IMR-90 (cell line): Measurements from ENCODE around the gene EFEMP2. TPM values are rescaled to one million over a fixed set of nuclear protein-coding genes. Genes with fewer than 3 reads are reported as not detected.

ENCODE experiments used
- ATAC-seq: fragments of 200-7000 bp; cut with Tn5 transposase; 2 replicates; pipeline ENCODE4 v1.9.1; 2020; ENCODE audit warnings: low read depth, mild to moderate bottlenecking, moderate library complexity
- BruUV-seq: library from RNA; stranded (reverse); fragments of 400-500 nt; replicated peaks from 2 replicates; lab custom pipeline; 2021; lab: Mats Ljungman, UMichigan
- CTCF ChIA-PET: fragments of 300-600 bp; formaldehyde crosslinking; extraction: SDS; loops from one replicate; lab custom pipeline; 2021; ENCODE audit warnings: antibody characterized with exemption; lab: Yijun Ruan, JAX
- POLR2A ChIA-PET: fragments of 300-600 bp; sonication (Branson Sonifier 250); formaldehyde crosslinking; loops from one replicate; lab custom pipeline; 2022; ENCODE audit warnings: antibody characterized with exemption; ENCODE audit not compliant: unreplicated experiment; lab: Charles Lee
- DNase-seq: peaks from one replicate; pipeline ENCODE4 v3.0.0; 2013
- H2AFZ ChIP-seq: replicated peaks from 2 replicates; pipeline ENCODE3; 2013; ENCODE audit warnings: low read length, mild to moderate bottlenecking; ENCODE audit not compliant: poor library complexity
- H2AK5ac ChIP-seq: 2 replicates; pipeline ENCODE4 v1.6.1; 2013; ENCODE audit warnings: low read depth, low read length, inconsistent platforms
- H2AK9ac ChIP-seq: replicated peaks from 2 replicates; pipeline ENCODE3; 2013; ENCODE audit warnings: mild to moderate bottlenecking, low read depth, low read length, moderate library complexity; ENCODE audit not compliant: poor library complexity
- H2BK120ac ChIP-seq: 2 replicates; pipeline ENCODE4 v1.6.1; 2013; ENCODE audit warnings: low read depth, low read length, inconsistent platforms
- H2BK15ac ChIP-seq: 3 replicates; pipeline ENCODE4 v1.6.1; 2013; ENCODE audit warnings: low read depth, low read length, inconsistent platforms
- H2BK20ac ChIP-seq: 2 replicates; pipeline ENCODE4 v1.6.1; 2013; ENCODE audit warnings: low read depth, mild to moderate bottlenecking, inconsistent platforms, low read length, moderate library complexity
- H2BK5ac ChIP-seq: 2 replicates; pipeline ENCODE4 v1.6.1; 2013; ENCODE audit warnings: mild to moderate bottlenecking, low read depth, low read length, inconsistent platforms; ENCODE audit not compliant: poor library complexity, severe bottlenecking
- H3K14ac ChIP-seq: replicated peaks from 2 replicates; pipeline ENCODE4 v1.6.1; 2013; ENCODE audit warnings: low read depth, low read length, inconsistent platforms
- H3K18ac ChIP-seq: 2 replicates; pipeline ENCODE4 v1.6.1; 2013; ENCODE audit warnings: low read depth, low read length, control low read depth
- H3K23ac ChIP-seq: 2 replicates; pipeline ENCODE4 v1.6.1; 2013; ENCODE audit warnings: low read depth, low read length, inconsistent platforms
- H3K27ac ChIP-seq: 2 replicates; pipeline ENCODE4 v1.5.1; 2013; ENCODE audit warnings: mild to moderate bottlenecking, control low read depth, low read length; ENCODE audit not compliant: insufficient read depth
- H3K27me3 ChIP-seq: 2 replicates; pipeline ENCODE4 v1.6.1; 2013; ENCODE audit warnings: low read length; ENCODE audit not compliant: control insufficient read depth, insufficient read depth
- H3K36me3 ChIP-seq: 2 replicates; pipeline ENCODE4 v1.6.1; 2013; ENCODE audit warnings: low read length, mixed read lengths; ENCODE audit not compliant: control insufficient read depth, insufficient read depth
- H3K4ac ChIP-seq: 2 replicates; pipeline ENCODE4 v1.6.1; 2013; ENCODE audit warnings: low read depth, low read length, inconsistent platforms
- H3K4me1 ChIP-seq: 2 replicates; pipeline ENCODE4 v1.6.1; 2013; ENCODE audit warnings: low read length, mixed read lengths; ENCODE audit not compliant: control insufficient read depth, insufficient read depth
- H3K4me2 ChIP-seq: 2 replicates; pipeline ENCODE4 v1.6.1; 2013; ENCODE audit warnings: low read depth, mild to moderate bottlenecking, control low read depth, low read length, moderate library complexity
- H3K4me3 ChIP-seq: 2 replicates; pipeline ENCODE4 v1.5.1; 2013; ENCODE audit warnings: low read depth, mild to moderate bottlenecking, control low read depth, low read length, moderate library complexity; ENCODE audit not compliant: insufficient read depth
- H3K56ac ChIP-seq: 2 replicates; pipeline ENCODE4 v1.6.1; 2013; ENCODE audit warnings: low read length, inconsistent platforms; ENCODE audit not compliant: insufficient read depth; ENCODE audit errors: extremely low read depth
- H3K79me1 ChIP-seq, 2 experiments: 2 replicates each; pipeline ENCODE4 v1.6.1; 2013; ENCODE audit warnings: low read length in 2 of 2, inconsistent platforms in 1 of 2, low read depth in 1 of 2
- H3K9ac ChIP-seq: 2 replicates; pipeline ENCODE4 v1.6.1; 2013; ENCODE audit warnings: low read depth, low read length, control low read depth
- H3K9me1 ChIP-seq: 2 replicates; pipeline ENCODE4 v1.6.1; 2013; ENCODE audit warnings: low read length, inconsistent platforms; ENCODE audit not compliant: insufficient read depth
- H3K9me3 ChIP-seq: 2 replicates; pipeline ENCODE4 v1.6.1; 2013; ENCODE audit warnings: low read length; ENCODE audit not compliant: control insufficient read depth, insufficient read depth
- H4K20me1 ChIP-seq: 2 replicates; pipeline ENCODE4 v1.6.1; 2013; ENCODE audit warnings: low read length, inconsistent platforms; ENCODE audit not compliant: insufficient read depth
- H4K5ac ChIP-seq: 2 replicates; pipeline ENCODE4 v1.6.1; 2013; ENCODE audit warnings: mild to moderate bottlenecking, low read depth, low read length, control low read depth
- H4K8ac ChIP-seq, 2 experiments: 2 replicates each; pipeline ENCODE4 v1.6.1; 2013; ENCODE audit warnings: low read depth in 2 of 2, low read length in 2 of 2, control low read depth in 1 of 2, inconsistent platforms in 1 of 2
- H4K91ac ChIP-seq: 2 replicates; pipeline ENCODE4 v1.6.1; 2013; ENCODE audit warnings: low read depth, low read length, inconsistent platforms; ENCODE audit not compliant: insufficient read depth
- CHD1 ChIP-seq: IDR thresholded peaks from 2 replicates; pipeline ENCODE4 v1.6.1; 2012; ENCODE audit warnings: low read depth, low read length, improper control_type of control experiment
- FOS ChIP-seq: fragments of 150-350 bp; IDR thresholded peaks from 2 replicates; pipeline ENCODE4 v1.6.1; 2016; ENCODE audit warnings: low read depth, low read length
- MAFK ChIP-seq: IDR thresholded peaks from 2 replicates; pipeline ENCODE4 v1.6.1; 2012; ENCODE audit warnings: low read depth, low read length, improper control_type of control experiment
- MAZ ChIP-seq: IDR thresholded peaks from 2 replicates; pipeline ENCODE4 v1.6.1; 2012; ENCODE audit warnings: low read depth, mild to moderate bottlenecking, low read length, improper control_type of control experiment, moderate library complexity, borderline replicate concordance
- NFE2L2 ChIP-seq: fragments of 150-350 bp; IDR thresholded peaks from 2 replicates; pipeline ENCODE4 v1.6.1; 2016; ENCODE audit warnings: low read depth, mild to moderate bottlenecking, low read length
- WGBS, 2 experiments: methylation state at CpG; one replicate each; pipeline versions ENCODE4 v1.1.5 to v1.1.7; 2013; ENCODE audit warnings: missing lambda C conversion rate in 2 of 2; ENCODE audit not compliant: insufficient read length in 1 of 2; ENCODE audit errors: extremely low coverage in 2 of 2; 5-methylcytosine and 5-hydroxymethylcytosine counted together
- dilution Hi-C: fragments of 300-500 bp; cut with HindIII; formaldehyde crosslinking; loops from one replicate; pipeline ENCODE4 v1.14.3; 2018; ENCODE audit warnings: low sequenced_read_pairs; ENCODE audit not compliant: unreplicated experiment
- in situ Hi-C: fragments of 300-500 bp; cut with MboI; formaldehyde crosslinking; loops from 3 replicates; pipeline ENCODE4 v1.14.3; 2019; ENCODE audit warnings: low sequenced_read_pairs, inconsistent platforms, mixed read lengths
- intact Hi-C: fragments of 100-400 bp; cut with micrococcal nuclease; formaldehyde crosslinking; loops from 2 replicates; pipeline ENCODE4 v1.10.0; 2022
- polyA plus RNA-seq, 3 experiments: library from polyadenylated mRNA; depleted of rRNA; stranded (reverse); fragments of >200 nt; gene quantifications; 2 replicates each; pipeline ENCODE4 v1.2.3, GENCODE V29; 2012; ENCODE audit warnings: low replicate concordance in 1 of 3
- total RNA-seq: library from RNA; depleted of rRNA; stranded (reverse); fragments of >200 nt; gene quantifications from 2 replicates; pipeline ENCODE4 v1.2.3, GENCODE V29; 2012

The EFEMP2 gene
- total and polyA plus RNA-seq, 2 of the 4 experiments (the other 2 are of a cell fraction), result 62.7 to 431 TPM

- in situ Hi-C loops (no loop called here), intact Hi-C loops (no loop called here), dilution Hi-C loops (no loop called here)
- H3K27ac ChIP-seq, result no peak overlapping the region
- DNase-seq (no peak), ATAC-seq (no peak)
- peak overlapping the region in 1 of 2 experiments; percentile 3; a peak in 1 of 4 replicates for H4K8ac ChIP-seq
- 81% methylated on average over 12 of the region's 19 CpGs; no CpG with 5 or more reads in 1 of the 2 experiments for WGBS, 2 experiments
- no peaks in the 10 kb centered on the region for H3K27me3 ChIP-seq
- no peak overlapping the region for H4K91ac ChIP-seq
- H3K36me3 ChIP-seq, result peaks cover 77% of the 10 kb centered on the region
- no peak overlapping the region for H2BK15ac ChIP-seq
- CTCF ChIA-PET, result interaction anchor here (1.3 to 2.0 kb wide), 2 partner anchors 8 to 20 kb away, joined by 3 to 7 read pairs; partner anchors contain the start of genes FIBP and MUS81
- H4K20me1 ChIP-seq, result peaks cover 51% of the 10 kb centered on the region
- no peak overlapping the region for H3K4me2 ChIP-seq
- H2AK5ac ChIP-seq, result no peak overlapping the region
- H2BK5ac ChIP-seq, result no peak overlapping the region
- H3K23ac ChIP-seq, result 0 out of 2 replicates have a peak overlapping the region, but pooled peaks have one; percentile 7
- H3K18ac ChIP-seq, result no peak overlapping the region
- peaks cover 14% of the 10 kb centered on the region; the same call in 1 of the 2 replicates for H3K4me1 ChIP-seq
- no peak overlapping the region for H3K4me3 ChIP-seq
- H3K9me1 ChIP-seq, result 0 out of 2 replicates have a peak, but pooled peaks cover 5% of the 10 kb centered on the region
- H3K9me3 ChIP-seq, result no peaks in the 10 kb centered on the region
- H3K9ac ChIP-seq, result no peak overlapping the region
- no peak overlapping the region for H3K4ac ChIP-seq
- H2AFZ ChIP-seq, result peak overlapping the region; percentile 1
- POLR2A ChIA-PET, result no interaction called here
- H2BK120ac ChIP-seq, result no peak overlapping the region
- H4K5ac ChIP-seq, result no peak overlapping the region
- BruUV-seq, result TSS peak; percentile 19
- no peak overlapping the region for H2BK20ac ChIP-seq
- no peak overlapping the region for H3K14ac ChIP-seq
- H2AK9ac ChIP-seq, result peak overlapping the region; percentile 38
- peaks cover 18 to 82% of the 10 kb centered on the region in 2 experiments for H3K79me1 ChIP-seq
- no peak overlapping the region for H3K56ac ChIP-seq
- TF ChIP-seq NFE2L2, result no peak
- no peak for TF ChIP-seq FOS
- no peak for TF ChIP-seq MAFK
- no peak for TF ChIP-seq MAZ
- TF ChIP-seq CHD1, result no peak
Measured at GRCh38 chr11:65868076-65868667, 4.4 kb downstream of the EFEMP2 start.
